ENCODE results near the gene PLEKHG4B. TPM values are rescaled to one million over a fixed set of nuclear protein-coding genes. Genes with fewer than 3 reads are reported as not detected.
A peak's percentile ranks its signal among the peaks of the same experiment; 100 is the strongest.

Gene PLEKHG4B
- total and polyA plus RNA-seq, 2 of the 8 experiments (the other 6 are each of a cell fraction or from before 2014, with no cell fraction given), result 31.1 to 43.6 TPM

GRCh38 chr5:142246-142810 lies 50.4 kb downstream of the PLEKHG4B start:
- Histone ChIP-seq H4K8ac (ENCODE audit: extremely low read depth, insufficient read depth, low read length) (no peak overlapping the region), H3K27me3 (replicated peaks in 1 of 4; ENCODE audit: control insufficient read depth in 3 of 4, extremely low read depth in 1 of 4, insufficient read depth in 3 of 4, low read length in 3 of 4) (no peaks in the 10 kb centered on the region), H4K91ac (replicated peaks; ENCODE audit: insufficient read length, low read length) (no peak overlapping the region), H3K56ac (replicated peaks; ENCODE audit: insufficient read length, low read depth, low read length) (no peak overlapping the region), H4K5ac (ENCODE audit: insufficient read length, low read depth, low read length) (no peak overlapping the region), H3K9ac (replicated peaks in 1 of 4; ENCODE audit: extremely low read depth in 1 of 4, low read depth in 3 of 4, low read length in 3 of 4) (no peak overlapping the region), H3K27ac (ENCODE audit: low read depth, low read length) (no peak overlapping the region), H3K23me2 (ENCODE audit: low read depth, low read length) (0 out of 2 replicates have a peak, but pooled peaks cover 3% of the 10 kb centered on the region), H3K4me1 (replicated peaks in 1 of 4; ENCODE audit: control insufficient read depth in 3 of 4, insufficient read depth in 4 of 4, low read length in 3 of 4) (peaks cover 0 to 6% (median 2%) of the 10 kb centered on the region in 4 experiments; a peak in 5 of 7 replicates), H3K36me3 (ENCODE audit: control insufficient read depth in 2 of 4, insufficient read depth in 4 of 4, low read length in 3 of 4) (peaks cover 8 to 65% (median 42%) of the 10 kb centered on the region in 4 experiments; a peak in 7 of 8 replicates), H2AFZ (ENCODE audit: low read length) (no peak overlapping the region), H4K20me1 (replicated peaks in 1 of 2; ENCODE audit: control insufficient read depth in 1 of 2, insufficient read depth in 2 of 2, low read length in 2 of 2) (peaks cover 8 to 9% of the 10 kb centered on the region in 2 experiments), H3K79me1 (ENCODE audit: low read depth, low read length) (peaks cover 7% of the 10 kb centered on the region), H3K9me3 (ENCODE audit: insufficient read depth in 2 of 2, low read depth in 1 of 2, low read length in 1 of 2) (peaks cover 6 to 16% of the 10 kb centered on the region in 2 experiments; a peak in 3 of 4 replicates), H3K4ac (replicated peaks; ENCODE audit: insufficient read length, low read depth, low read length) (no peak overlapping the region), H2BK120ac (replicated peaks; ENCODE audit: low read depth, low read length) (no peak overlapping the region), H2BK5ac (ENCODE audit: low read depth, low read length) (peak overlapping the region; percentile 48; the same call in 1 of the 2 replicates), H3K23ac (ENCODE audit: insufficient read length) (no peak overlapping the region), H3K18ac (ENCODE audit: extremely low read depth, low read length) (no peak overlapping the region), H2BK20ac (ENCODE audit: low read length) (no peak overlapping the region), H2BK15ac (ENCODE audit: low read length) (0 out of 2 replicates have a peak overlapping the region, but pooled peaks have one; percentile 19), H2AK5ac (ENCODE audit: low read depth, low read length) (no peak overlapping the region), H3K14ac (ENCODE audit: insufficient read length) (no peak overlapping the region), H2BK12ac (ENCODE audit: low read depth, low read length) (no peak overlapping the region; the same call in 1 of the 2 replicates), H3K4me2 (ENCODE audit: insufficient read depth in 1 of 2, low read depth in 2 of 2, low read length in 2 of 2) (no peak overlapping the region), H3K79me2 (ENCODE audit: control insufficient read depth in 1 of 2, insufficient read depth in 2 of 2, low read length in 2 of 2) (peaks cover 0 to 3% of the 10 kb centered on the region in 2 experiments; a peak in 1 of 4 replicates), H3K4me3 (ENCODE audit: extremely low read depth in 1 of 4, insufficient read depth in 2 of 4, low read depth in 3 of 4, low read length in 4 of 4) (no peak overlapping the region)
- 91% methylated on average over 18 of the region's 18 CpGs; no CpG with 5 or more reads in 1 of the 2 experiments for WGBS, 2 experiments (ENCODE audit: extremely low coverage in 1 of 2, insufficient coverage in 1 of 2, insufficient read length in 1 of 2, insufficient replicate concordance in 2 of 2, low coverage in 1 of 2, low lambda C conversion rate in 2 of 2, missing lambda C conversion rate in 1 of 2)
- ChIA-PET CTCF (ENCODE audit: partially characterized antibody) (interaction anchor here (1.0 to 1.7 kb wide), 3 partner anchors 11 to 101 kb away, joined by 3 to 6 read pairs (median 3); no protein-coding TSS in a partner anchor), POLR2A (ENCODE audit: partially characterized antibody) (interaction anchor here (1.1 to 4.0 kb wide), 3 partner anchors 12 to 94 kb away, joined by 3 to 15 read pairs (median 4); no protein-coding TSS in a partner anchor)
- no peak for FAIRE-seq
- no peak for DNase-seq (ENCODE audit: low read depth in 1 of 2, low spot score in 2 of 2)
- TF ChIP-seq SIN3A (conservative IDR thresholded peaks at IDR 0.05 in 1 of 2, IDR thresholded peaks at IDR 0.05 in 1 of 2; ENCODE audit: low read depth in 1 of 2, low read length in 2 of 2) (no peak), BRCA1 (IDR thresholded peaks at IDR 0.05; ENCODE audit: low read depth, low read length) (no peak), CTBP2 (IDR thresholded peaks at IDR 0.05; ENCODE audit: borderline replicate concordance, insufficient read depth, insufficient read length, low read length) (no peak), ATF3 (IDR thresholded peaks at IDR 0.05; ENCODE audit: insufficient read depth, low read depth, low read length) (no peak), USF2 (IDR thresholded peaks at IDR 0.05; ENCODE audit: low read length) (0 out of 2 replicates have a peak, but pooled peaks have one; percentile 11), CREB1 (IDR thresholded peaks at IDR 0.05) (no peak)
- TF ChIP-seq, protein P1, sequence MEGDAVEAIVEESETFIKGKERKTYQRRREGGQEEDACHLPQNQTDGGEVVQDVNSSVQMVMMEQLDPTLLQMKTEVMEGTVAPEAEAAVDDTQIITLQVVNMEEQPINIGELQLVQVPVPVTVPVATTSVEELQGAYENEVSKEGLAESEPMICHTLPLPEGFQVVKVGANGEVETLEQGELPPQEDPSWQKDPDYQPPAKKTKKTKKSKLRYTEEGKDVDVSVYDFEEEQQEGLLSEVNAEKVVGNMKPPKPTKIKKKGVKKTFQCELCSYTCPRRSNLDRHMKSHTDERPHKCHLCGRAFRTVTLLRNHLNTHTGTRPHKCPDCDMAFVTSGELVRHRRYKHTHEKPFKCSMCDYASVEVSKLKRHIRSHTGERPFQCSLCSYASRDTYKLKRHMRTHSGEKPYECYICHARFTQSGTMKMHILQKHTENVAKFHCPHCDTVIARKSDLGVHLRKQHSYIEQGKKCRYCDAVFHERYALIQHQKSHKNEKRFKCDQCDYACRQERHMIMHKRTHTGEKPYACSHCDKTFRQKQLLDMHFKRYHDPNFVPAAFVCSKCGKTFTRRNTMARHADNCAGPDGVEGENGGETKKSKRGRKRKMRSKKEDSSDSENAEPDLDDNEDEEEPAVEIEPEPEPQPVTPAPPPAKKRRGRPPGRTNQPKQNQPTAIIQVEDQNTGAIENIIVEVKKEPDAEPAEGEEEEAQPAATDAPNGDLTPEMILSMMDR (IDR thresholded peaks at IDR 0.05; ENCODE audit: control extremely low read depth in 1 of 3, insufficient read depth in 1 of 3, low read depth in 1 of 3, low read length in 3 of 3), result peak in 1 of 3 experiments; percentile 20; a peak in 1 of 4 replicates
